COR-L47 (cell line): Measurements from ENCODE around the gene SARS2.
A peak's percentile ranks its signal among the peaks of the same experiment; 100 is the strongest.
"Not testable (repeated sequence)": the region's sequence is repeated elsewhere in the genome, so short reads cannot be mapped to it uniquely, and the experiment has no call there.

Source experiments
- DNase-seq: peaks from one replicate; lab custom pipeline; 2025; lab: John Stamatoyannopoulos, UW

The SARS2 gene, protein sequence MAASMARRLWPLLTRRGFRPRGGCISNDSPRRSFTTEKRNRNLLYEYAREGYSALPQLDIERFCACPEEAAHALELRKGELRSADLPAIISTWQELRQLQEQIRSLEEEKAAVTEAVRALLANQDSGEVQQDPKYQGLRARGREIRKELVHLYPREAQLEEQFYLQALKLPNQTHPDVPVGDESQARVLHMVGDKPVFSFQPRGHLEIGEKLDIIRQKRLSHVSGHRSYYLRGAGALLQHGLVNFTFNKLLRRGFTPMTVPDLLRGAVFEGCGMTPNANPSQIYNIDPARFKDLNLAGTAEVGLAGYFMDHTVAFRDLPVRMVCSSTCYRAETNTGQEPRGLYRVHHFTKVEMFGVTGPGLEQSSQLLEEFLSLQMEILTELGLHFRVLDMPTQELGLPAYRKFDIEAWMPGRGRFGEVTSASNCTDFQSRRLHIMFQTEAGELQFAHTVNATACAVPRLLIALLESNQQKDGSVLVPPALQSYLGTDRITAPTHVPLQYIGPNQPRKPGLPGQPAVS

DNA sequence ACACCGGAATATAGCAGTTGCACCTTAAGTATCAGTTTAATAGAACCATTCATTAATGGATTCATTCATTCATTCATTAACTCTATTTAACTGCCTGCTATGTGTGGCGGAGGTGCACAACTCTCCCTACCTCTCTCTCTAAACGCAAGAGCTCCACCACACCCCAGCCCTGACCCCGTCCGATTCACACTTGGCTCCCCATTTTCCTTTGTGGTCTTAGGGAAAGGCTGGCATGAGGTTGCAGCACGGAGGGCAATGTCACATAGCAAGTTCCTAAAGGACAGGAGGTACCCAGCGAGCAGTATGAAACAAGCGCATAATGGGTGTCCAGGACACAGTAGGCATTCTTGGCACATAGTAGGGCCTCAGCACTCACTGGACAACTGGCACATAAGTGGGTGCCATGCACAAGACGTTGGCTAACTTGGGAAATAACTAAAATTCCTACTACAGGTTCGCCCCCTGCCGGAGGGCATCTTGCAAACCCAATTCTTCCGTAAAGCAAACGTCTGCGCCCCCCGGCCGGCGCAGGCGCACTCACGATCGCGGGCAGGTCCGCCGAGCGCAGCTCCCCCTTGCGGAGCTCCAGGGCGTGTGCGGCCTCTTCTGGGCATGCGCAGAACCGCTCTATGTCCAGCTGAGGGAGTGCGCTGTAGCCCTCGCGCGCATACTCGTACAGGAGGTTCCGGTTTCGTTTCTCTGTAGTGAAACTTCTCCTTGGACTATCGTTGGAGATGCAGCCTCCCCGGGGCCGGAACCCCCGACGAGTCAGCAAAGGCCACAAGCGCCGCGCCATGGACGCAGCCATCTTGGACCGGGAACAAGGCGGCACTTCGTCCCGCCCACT, at the start of gene SARS2:
Gene SARS2 (minus strand): TSS at position 835 of the 847 bp plus-strand sequence. CDS start 27 bp downstream, at position 808.
- peak; percentile 93 for DNase-seq

DNA sequence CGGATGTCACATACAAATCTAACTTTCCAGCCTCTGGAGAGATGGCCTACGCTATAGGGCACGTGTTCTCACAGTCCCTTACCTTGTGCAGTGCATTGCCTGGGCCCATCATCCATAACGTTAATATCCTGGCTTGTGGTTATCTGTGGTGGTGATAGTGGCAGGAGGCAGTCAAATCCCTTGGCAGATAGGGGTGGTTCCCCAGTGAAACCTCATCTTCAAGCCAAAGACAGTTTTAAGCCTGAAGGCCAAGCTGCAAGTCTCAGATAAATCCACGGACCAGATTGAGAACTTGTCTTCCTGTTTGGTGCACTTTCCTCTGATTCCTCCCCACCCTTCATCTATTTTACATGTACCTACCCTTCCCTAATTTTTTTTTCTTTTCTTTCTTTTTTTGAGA, 49.2 kb upstream of the SARS2 start:
- no peak for DNase-seq

- DNase-seq: no peak
These were observed 47.7 kb upstream of the SARS2 start for GRCh38 chr19:38978326-38978689.

DNA sequence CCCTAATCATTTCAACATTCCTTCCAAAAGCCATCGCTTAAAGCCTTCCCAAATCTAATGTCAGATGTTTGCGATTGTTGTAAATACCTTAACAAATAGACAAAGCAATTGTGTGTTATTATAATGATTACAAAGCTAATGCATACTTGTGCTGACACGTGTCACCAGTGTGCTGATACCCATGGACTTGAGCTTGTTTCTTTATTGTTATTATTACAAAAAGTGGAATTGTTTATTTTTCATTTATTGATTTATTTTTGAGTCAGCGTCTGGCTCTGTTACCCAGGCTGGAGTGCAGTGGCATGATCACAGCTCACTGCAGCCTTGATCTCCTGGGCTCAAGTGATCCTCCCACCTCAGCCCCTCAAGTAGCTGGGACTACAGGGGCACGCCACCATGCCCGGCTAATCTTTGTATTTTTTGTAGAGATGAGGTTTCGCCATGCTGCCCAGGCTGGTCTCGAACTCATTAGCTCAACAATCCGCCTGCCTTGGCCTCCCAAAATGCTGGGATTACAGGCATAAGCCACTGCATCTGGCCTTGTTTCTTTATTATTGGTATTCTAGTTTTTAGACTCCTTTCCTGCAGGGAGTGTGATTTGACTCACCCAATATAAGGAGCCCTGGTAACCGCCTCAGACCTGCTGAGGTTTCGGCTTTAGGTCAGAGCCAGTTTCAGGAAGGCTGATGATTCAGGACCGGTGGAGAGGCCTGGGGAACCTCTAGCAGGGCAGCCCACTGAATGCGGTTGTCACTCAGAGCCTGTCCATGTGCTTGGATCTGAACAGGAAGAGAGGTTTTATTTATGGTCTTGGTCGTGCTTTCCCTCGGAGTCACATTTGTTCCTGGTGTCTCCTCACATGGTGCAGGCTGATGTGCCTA, 47.1 kb upstream of the SARS2 start:
- no peak for DNase-seq

DNA sequence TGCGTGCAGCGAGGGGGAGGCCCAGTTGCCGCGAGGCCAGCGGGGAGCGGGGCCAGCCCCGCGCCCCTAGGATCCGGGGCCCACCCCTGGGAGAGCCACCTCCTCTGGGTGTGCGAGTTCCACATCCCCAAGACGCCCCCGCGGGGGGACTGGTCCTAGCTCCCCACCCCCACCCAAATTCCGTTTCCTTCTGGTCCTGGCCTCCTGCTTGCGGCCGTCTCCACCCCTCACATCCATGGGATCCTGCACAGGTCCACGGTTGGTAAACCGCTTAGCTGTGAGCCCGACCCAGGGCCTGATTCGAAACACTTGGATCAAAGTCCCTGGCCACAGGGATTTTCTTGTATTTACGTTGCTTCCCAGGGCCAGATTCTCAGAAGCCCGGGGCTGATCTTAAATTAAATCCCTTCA, 45.3 kb upstream of the SARS2 start:
- DNase-seq: no peak

GRCh38 chr19:38975214-38975860, 44.8 kb upstream of the SARS2 start, which contains the start of gene FBXO17:
TSS of gene FBXO17 (minus strand) at chr19:38975742. CDS start at chr19:38950319, 25,423 bp downstream.
- DNase-seq: no peak

DNA sequence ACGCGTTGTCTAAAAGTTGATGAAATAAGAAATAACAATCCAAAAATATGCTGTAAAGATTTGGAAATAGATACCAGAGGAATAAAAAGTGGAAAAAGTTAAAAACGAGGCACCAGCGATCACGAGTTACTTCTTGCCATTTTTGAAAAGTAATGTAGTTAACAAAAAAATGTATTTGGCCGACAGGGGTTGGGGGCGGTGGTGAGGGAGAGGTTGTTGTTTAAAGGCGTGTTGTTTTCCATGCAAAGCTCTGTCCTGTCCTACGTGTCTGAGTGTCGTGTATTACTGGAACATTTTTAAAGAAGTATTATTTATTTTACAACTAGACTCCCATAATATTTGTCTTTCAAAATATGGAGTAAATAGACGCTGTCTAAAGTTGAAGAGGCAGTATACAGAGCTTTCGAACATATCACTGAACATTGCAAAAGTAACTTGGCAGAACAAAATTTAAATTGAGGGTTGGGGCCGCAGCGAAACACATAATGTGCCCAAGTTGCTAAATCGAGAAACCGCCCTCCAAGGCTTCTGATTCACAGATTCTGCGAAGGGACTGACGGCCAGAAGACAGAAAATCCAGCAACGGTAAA, 44.2 kb upstream of the SARS2 start:
- DNase-seq: no peak

GRCh38 chr19:38971672-38972071, 41.1 kb upstream of the SARS2 start:
- no peak for DNase-seq

DNA sequence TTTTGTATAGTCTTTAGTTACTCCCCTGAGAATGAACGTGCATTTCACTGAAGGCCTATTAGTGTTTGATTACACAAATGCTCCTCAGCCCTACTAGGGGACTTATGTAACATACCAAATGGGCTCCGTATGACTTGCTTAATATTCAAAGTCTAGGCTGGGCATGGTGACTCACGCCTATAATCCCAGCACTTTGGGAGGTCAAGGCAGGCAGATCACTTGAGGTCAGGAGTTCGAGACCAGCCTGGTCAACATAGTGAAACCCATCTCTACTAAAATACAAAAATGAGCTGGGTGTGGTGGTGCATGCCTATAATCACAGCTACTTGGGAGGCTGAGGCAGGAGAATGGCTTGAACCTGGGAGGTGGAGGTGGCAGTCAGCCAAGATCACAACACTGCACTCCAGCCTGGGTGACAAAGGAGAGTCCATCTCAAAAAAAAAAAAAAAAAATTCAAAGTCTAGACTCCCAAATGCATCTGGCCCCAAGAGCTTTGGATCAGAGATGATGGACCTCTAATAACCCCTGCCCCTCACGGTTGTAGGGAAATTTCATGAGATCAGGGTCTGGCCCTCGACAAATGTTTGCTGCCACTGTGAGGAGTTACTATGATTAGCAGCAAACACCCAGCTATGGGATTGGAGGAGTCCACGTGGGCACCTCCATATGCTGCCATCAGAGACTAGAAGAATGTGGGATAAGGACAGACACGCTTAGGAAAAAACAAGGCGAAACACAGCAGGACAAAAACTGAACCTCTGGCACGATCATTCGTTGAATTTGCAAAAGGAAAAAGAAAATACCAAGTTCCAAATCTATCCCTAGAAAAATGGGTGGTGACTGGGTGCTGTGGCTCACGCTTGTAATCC, 40.3 kb upstream of the SARS2 start:
- DNase-seq: no peak

- not testable (repeated sequence) for DNase-seq
These were observed 35.6 kb upstream of the SARS2 start for GRCh38 chr19:38966149-38966548.

GRCh38 chr19:38964738-38965137, 34.2 kb upstream of the SARS2 start:
- no peak for DNase-seq

- no peak for DNase-seq
These were observed 29.1 kb upstream of the SARS2 start for GRCh38 chr19:38959618-38960017.

DNA sequence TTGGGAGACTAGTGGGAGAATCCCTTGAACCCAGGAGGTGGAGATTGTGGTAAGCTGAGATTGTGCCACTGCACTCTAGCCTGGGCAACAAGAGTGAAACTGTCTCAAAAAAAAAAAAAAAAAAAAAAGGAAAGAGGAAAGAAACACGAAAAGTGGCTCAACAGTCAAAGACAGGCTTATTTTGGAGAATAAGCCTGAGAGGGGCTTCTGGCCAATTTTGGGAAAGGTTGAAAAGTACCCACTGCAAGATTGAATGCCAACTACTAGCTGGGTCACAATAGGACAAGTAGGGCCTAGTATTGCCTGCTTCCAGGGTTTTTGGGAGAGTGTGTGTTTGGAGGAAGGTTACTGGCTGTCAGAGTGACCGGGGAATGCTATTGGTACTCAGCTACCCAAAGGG, 27.7 kb upstream of the SARS2 start:
- DNase-seq: no peak

DNA sequence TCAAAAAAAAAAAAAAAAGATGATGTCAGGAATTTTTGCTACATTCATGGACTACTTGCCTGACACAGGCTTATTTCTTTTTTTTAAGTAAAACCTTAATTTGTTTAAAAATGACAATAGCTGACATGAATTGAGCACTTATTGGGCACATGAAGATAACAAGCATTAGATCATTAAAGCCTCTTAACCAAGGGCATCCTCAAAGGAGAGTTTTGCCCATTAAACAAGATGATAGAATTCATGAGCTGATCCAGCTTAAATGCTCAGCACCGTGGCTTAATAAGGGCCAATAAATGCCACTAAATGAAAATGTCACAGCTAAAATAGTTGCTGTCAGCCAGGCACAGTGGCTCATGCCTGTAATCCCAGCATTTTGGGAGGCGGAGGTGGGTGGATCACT, 25.7 kb upstream of the SARS2 start:
- DNase-seq: no peak

- no peak for DNase-seq
These were observed 23.1 kb upstream of the SARS2 start for GRCh38 chr19:38953677-38954076.

GRCh38 chr19:38952395-38953165, 22.0 kb upstream of the SARS2 start:
- DNase-seq: peak; percentile 12

GRCh38 chr19:38951187-38951586, 20.6 kb upstream of the SARS2 start:
- DNase-seq: no peak

- no peak for DNase-seq
These were observed 19.2 kb upstream of the SARS2 start for GRCh38 chr19:38949580-38950367.
